ENCODE results near the gene PTPRZ1.

Gene PTPRZ1

GRCh38 chr7:122035876-122036275 lies 162.9 kb downstream of the PTPRZ1 start:
- Histone ChIP-seq H3F3A (ENCODE audit: insufficient read depth) (no peaks in the 10 kb centered on the region), H3K36me3 (ENCODE audit: low read length) (no peaks in the 10 kb centered on the region), H3K4me2 (ENCODE audit: low read depth, low read length, poor library complexity, severe bottlenecking) (no peak overlapping the region), H3K27ac (ENCODE audit: low read depth, low read length) (no peak overlapping the region), H3K27me3 (ENCODE audit: low read length) (no peaks in the 10 kb centered on the region), H3K9me2 (replicated peaks; ENCODE audit: insufficient read depth, low read length) (no peaks in the 10 kb centered on the region), H3K79me2 (ENCODE audit: insufficient read depth, low read length) (no peaks in the 10 kb centered on the region), H3K9ac (ENCODE audit: low read length) (no peak overlapping the region), H2AFZ (ENCODE audit: low read depth, low read length, severe bottlenecking) (no peak overlapping the region), H3K4me3 (ENCODE audit: insufficient read depth, low read length, poor library complexity, severe bottlenecking) (no peak overlapping the region), H3K9me3 (ENCODE audit: insufficient read depth, low read length) (no peaks in the 10 kb centered on the region), H4K20me1 (ENCODE audit: low read depth, low read length) (no peaks in the 10 kb centered on the region)
- TF ChIP-seq EZH2phosphoT487 (conservative IDR thresholded peaks at IDR 0.05; ENCODE audit: low read length) (no peak), CTCF (IDR thresholded peaks at IDR 0.05; ENCODE audit: insufficient read depth, low read length, poor library complexity, severe bottlenecking) (no peak)

GRCh38 chr7:122038134-122038533 lies 165.2 kb downstream of the PTPRZ1 start:
- no peaks in the 10 kb centered on the region for H3K9me3 ChIP-seq (ENCODE audit: insufficient read depth, low read length)
- no peaks in the 10 kb centered on the region for H3K36me3 ChIP-seq (ENCODE audit: low read length)
- no peak overlapping the region for H2AFZ ChIP-seq (ENCODE audit: low read depth, low read length, severe bottlenecking)
- H3K9ac ChIP-seq (ENCODE audit: low read length): no peak overlapping the region
- no peaks in the 10 kb centered on the region for H3F3A ChIP-seq (ENCODE audit: insufficient read depth)
- H3K4me2 ChIP-seq (ENCODE audit: low read depth, low read length, poor library complexity, severe bottlenecking): no peak overlapping the region
- H3K27me3 ChIP-seq (ENCODE audit: low read length): no peaks in the 10 kb centered on the region
- no peaks in the 10 kb centered on the region for H3K9me2 ChIP-seq (replicated peaks; ENCODE audit: insufficient read depth, low read length)
- H3K4me3 ChIP-seq (ENCODE audit: insufficient read depth, low read length, poor library complexity, severe bottlenecking): no peak overlapping the region
- TF ChIP-seq EZH2phosphoT487 (conservative IDR thresholded peaks at IDR 0.05; ENCODE audit: low read length) (no peak), CTCF (IDR thresholded peaks at IDR 0.05; ENCODE audit: insufficient read depth, low read length, poor library complexity, severe bottlenecking) (no peak)
- no peak overlapping the region for H3K27ac ChIP-seq (ENCODE audit: low read depth, low read length)
- H3K79me2 ChIP-seq (ENCODE audit: insufficient read depth, low read length): no peaks in the 10 kb centered on the region
- H4K20me1 ChIP-seq (ENCODE audit: low read depth, low read length): no peaks in the 10 kb centered on the region

GRCh38 chr7:122038904-122039303 lies 165.9 kb downstream of the PTPRZ1 start:
- H3K27me3 ChIP-seq (ENCODE audit: low read length): no peaks in the 10 kb centered on the region
- H3K36me3 ChIP-seq (ENCODE audit: low read length): no peaks in the 10 kb centered on the region
- no peaks in the 10 kb centered on the region for H4K20me1 ChIP-seq (ENCODE audit: low read depth, low read length)
- no peak overlapping the region for H3K4me2 ChIP-seq (ENCODE audit: low read depth, low read length, poor library complexity, severe bottlenecking)
- TF ChIP-seq EZH2phosphoT487 (conservative IDR thresholded peaks at IDR 0.05; ENCODE audit: low read length): no peak
- no peak for TF ChIP-seq CTCF (IDR thresholded peaks at IDR 0.05; ENCODE audit: insufficient read depth, low read length, poor library complexity, severe bottlenecking)
- H3F3A ChIP-seq (ENCODE audit: insufficient read depth): no peaks in the 10 kb centered on the region
- H3K9me2 ChIP-seq (replicated peaks; ENCODE audit: insufficient read depth, low read length): no peaks in the 10 kb centered on the region
- H3K9me3 ChIP-seq (ENCODE audit: insufficient read depth, low read length): no peaks in the 10 kb centered on the region
- no peak overlapping the region for H3K4me3 ChIP-seq (ENCODE audit: insufficient read depth, low read length, poor library complexity, severe bottlenecking)
- no peaks in the 10 kb centered on the region for H3K79me2 ChIP-seq (ENCODE audit: insufficient read depth, low read length)
- no peak overlapping the region for H3K9ac ChIP-seq (ENCODE audit: low read length)
- no peak overlapping the region for H3K27ac ChIP-seq (ENCODE audit: low read depth, low read length)
- no peak overlapping the region for H2AFZ ChIP-seq (ENCODE audit: low read depth, low read length, severe bottlenecking)

All from SU-DHL-6 (cell line).